ENCODE results near the gene ROS1.
"Not testable (repeated sequence)": the region's sequence is repeated elsewhere in the genome, so short reads cannot be mapped to it uniquely, and the experiment has no call there.

ROS1 gene

GRCh38 chr6:117380298-117380697 lies 45.4 kb downstream of the ROS1 start:
- DNase-seq (ENCODE audit: low spot score): no peak

- no peak for DNase-seq (ENCODE audit: low spot score)
Observed at GRCh38 chr6:117375446-117375845, 50.3 kb downstream of the ROS1 start.

- no peak for DNase-seq (ENCODE audit: low spot score)
Observed at GRCh38 chr6:117373211-117373813, 52.4 kb downstream of the ROS1 start.

GRCh38 chr6:117372289-117372688 lies 53.5 kb downstream of the ROS1 start:
- not testable (repeated sequence) for DNase-seq (ENCODE audit: low spot score)

- DNase-seq (ENCODE audit: low spot score): no peak
Observed at GRCh38 chr6:117371492-117371891, 54.2 kb downstream of the ROS1 start.

GRCh38 chr6:117359581-117359980 lies 66.2 kb downstream of the ROS1 start:
- DNase-seq (ENCODE audit: low spot score): no peak

GRCh38 chr6:117354671-117355070 lies 71.1 kb downstream of the ROS1 start:
- DNase-seq (ENCODE audit: low spot score): no peak

- no peak for DNase-seq (ENCODE audit: low spot score)
Observed at GRCh38 chr6:117352466-117353081, 73.2 kb downstream of the ROS1 start.

- DNase-seq (ENCODE audit: low spot score): no peak
Observed at GRCh38 chr6:117351521-117351920, 74.2 kb downstream of the ROS1 start.

GRCh38 chr6:117346142-117346930 lies 79.4 kb downstream of the ROS1 start:
- DNase-seq (ENCODE audit: low spot score): no peak

- DNase-seq (ENCODE audit: low spot score): no peak
Observed at GRCh38 chr6:117345292-117345610, 80.5 kb downstream of the ROS1 start.

- no peak for DNase-seq (ENCODE audit: low spot score)
Observed at GRCh38 chr6:117344444-117345291, 81.1 kb downstream of the ROS1 start.

GRCh38 chr6:117338567-117338966 lies 87.2 kb downstream of the ROS1 start:
- DNase-seq (ENCODE audit: low spot score): no peak

- DNase-seq (ENCODE audit: low spot score): no peak
Observed at GRCh38 chr6:117329926-117330325, 95.8 kb downstream of the ROS1 start.

GRCh38 chr6:117328500-117328899 lies 97.2 kb downstream of the ROS1 start:
- DNase-seq (ENCODE audit: low spot score): no peak

GRCh38 chr6:117328005-117328389 lies 97.7 kb downstream of the ROS1 start:
- no peak for DNase-seq (ENCODE audit: low spot score)

GRCh38 chr6:117327149-117328004 lies 98.4 kb downstream of the ROS1 start:
- no peak for DNase-seq (ENCODE audit: low spot score)

- no peak for DNase-seq (ENCODE audit: low spot score)
Observed at GRCh38 chr6:117326396-117326795, 99.3 kb downstream of the ROS1 start.

GRCh38 chr6:117317261-117317660 lies 108.5 kb downstream of the ROS1 start:
- no peak for DNase-seq (ENCODE audit: low spot score)

- DNase-seq (ENCODE audit: low spot score): no peak
Observed at GRCh38 chr6:117311726-117312125, 114.0 kb downstream of the ROS1 start.

GRCh38 chr6:117311310-117311709 lies 114.4 kb downstream of the ROS1 start:
- DNase-seq (ENCODE audit: low spot score): no peak

- DNase-seq (ENCODE audit: low spot score): no peak
Observed at GRCh38 chr6:117309611-117310010, 116.1 kb downstream of the ROS1 start.

Data from CD4-positive, alpha-beta T cell treated with Interleukin-6 at 100 ng/mL for 8 hours (primary cell).